T47D (cell line): ENCODE measurements around the gene PER3.
A peak's percentile ranks its signal among the peaks of the same experiment; 100 is the strongest.

ENCODE experiments used
- DNase-seq, 2 experiments: peaks; one replicate each; pipeline versions ENCODE4 v3.0.0 to v3.0.0-alpha.2; 2011 to 2012; ENCODE audit warnings: low read depth in 1 of 2, low spot score in 1 of 2
- JUND ChIP-seq: IDR thresholded peaks from 2 replicates; pipeline ENCODE4 v1.6.1; 2012; ENCODE audit warnings: low read depth
- in situ Hi-C: cut with HindIII; loops from 2 replicates; pipeline ENCODE4 v1.10.0; 2016; ENCODE audit warnings: low sequenced_read_pairs, low pct_unique_long_range_greater_than_20kb

PER3 gene

GRCh38 chr1:7761103-7761502 lies 23.0 kb upstream of the PER3 start:
- in situ Hi-C loops = no loop called here
- no peak for DNase-seq
- no peak for TF ChIP-seq JUND

DNA sequence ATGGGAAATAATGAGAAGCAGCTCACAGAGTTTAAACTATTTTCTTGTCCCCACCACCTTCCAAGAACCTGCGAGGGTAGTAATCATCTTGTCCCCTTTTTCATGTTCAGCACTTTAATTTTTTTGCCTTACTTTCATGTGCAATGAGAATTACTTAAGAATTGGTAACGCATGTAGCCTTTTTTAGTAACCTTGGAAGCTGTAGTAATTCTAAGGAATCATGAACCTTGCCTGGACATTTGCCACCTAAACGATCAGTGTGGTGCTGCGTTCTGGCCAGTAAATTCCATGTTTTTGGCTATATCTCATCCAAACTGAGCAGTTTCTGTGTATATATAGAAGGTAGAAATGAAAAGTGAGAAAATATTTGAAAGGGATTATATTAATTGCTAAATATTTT lies 16.9 kb upstream of the PER3 start:
- in situ Hi-C loops = no loop called here
- no peak for TF ChIP-seq JUND
- DNase-seq = no peak

DNA sequence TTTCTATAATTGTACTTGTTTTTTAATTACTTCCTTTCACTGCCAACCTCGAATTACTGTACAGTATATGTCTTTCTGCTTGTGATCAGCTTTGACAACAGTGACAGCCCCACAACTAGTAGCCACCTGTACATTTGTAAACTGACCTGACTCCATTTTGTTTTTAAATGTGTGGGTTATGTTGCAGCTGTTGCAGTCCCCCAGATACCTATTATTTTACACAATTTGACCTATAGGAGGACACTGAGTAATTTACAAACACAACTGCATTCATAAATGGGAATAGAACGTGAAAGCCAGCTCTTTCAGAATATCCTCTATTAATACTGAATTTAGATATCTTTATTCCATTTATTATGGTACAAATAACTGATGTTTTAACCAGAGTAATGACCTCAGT lies 15.5 kb upstream of the PER3 start:
- no peak for TF ChIP-seq JUND
- no peak for DNase-seq
- in situ Hi-C loops = no loop called here

DNA sequence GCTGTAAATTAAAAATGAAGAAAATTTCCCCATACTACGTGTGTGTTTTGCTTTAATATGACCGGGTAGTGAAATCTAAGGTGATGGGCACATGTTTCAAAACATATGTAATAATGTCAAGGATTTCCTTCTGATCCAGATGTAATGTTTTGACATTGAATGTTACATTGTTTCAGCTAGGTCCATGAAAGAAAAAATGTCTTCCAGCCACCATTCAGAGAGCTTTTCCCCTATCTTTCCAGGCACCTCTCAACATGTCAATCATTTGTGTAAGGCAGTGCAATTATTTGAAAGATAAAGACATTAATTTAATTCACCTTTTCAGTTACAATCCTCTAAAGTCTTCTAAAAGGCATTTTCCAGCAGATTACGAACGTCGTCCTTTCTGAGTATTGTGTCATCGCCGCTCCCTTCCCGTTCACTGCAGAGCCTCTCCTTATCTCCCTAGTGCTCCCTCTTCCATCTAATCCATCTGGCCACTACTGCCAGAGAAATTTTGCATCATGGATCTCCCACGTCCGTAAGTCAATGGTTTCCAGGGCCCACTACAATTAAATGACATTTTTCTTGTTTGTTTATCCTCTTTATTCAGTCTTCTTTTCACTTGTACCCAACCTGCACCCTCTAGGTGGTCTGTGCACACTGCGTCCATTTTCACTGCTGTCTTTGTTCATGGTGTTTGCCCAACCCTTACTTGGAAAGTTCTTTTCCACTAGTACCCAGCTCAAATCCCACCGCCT lies 14.2 kb upstream of the PER3 start:
- no peak for DNase-seq
- in situ Hi-C loops = no loop called here
- TF ChIP-seq JUND = no peak

DNA sequence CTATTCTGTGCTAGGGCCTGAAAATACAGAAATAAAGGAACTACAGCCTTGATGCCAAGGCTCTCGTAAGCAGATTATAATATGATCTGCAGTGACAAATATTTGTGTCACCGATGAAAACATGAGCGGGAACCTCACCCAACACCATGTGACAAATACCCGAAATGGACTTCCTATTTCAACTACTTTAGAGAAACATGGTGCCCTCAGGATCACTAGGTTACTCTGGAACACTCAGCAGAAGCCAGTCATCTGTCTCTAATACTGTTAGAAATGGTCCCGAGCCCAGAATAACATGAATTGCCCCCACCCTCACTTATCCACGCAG lies 13.5 kb upstream of the PER3 start:
- no peak for TF ChIP-seq JUND
- DNase-seq = no peak
- in situ Hi-C loops = no loop called here

- in situ Hi-C loops = no loop called here
- peak; percentile 67 to 78 for DNase-seq
- no peak for TF ChIP-seq JUND
These were observed 12.9 kb upstream of the PER3 start, which contains the start of gene VAMP3 for GRCh38 chr1:7770997-7771822. VAMP3 (plus strand) TSS chr1:7771296; CDS start chr1:7771384, 88 bp downstream.

DNA sequence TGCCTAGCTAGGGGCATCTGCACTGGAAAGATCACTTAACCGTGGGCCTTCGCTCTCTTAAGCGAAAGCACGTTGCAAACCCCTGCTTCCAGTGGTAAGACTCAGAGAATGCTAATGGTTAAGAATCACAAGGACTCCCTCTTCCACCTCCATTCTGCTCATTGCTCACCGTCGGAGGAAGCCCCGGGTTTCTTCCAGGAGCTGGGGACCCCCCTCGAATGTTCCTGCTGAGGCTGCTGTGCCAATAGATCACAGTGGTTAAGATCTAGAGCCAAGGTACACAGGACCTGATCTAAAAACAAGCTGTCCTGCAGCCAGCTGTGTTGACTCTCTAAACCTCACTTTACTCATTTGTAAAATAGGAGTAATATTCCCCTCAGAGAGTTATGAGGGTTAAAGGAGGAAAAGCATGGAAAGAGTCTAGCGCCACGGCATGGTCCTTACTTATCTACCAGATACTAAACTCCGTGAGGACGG lies 12.2 kb upstream of the PER3 start:
- no peak for TF ChIP-seq JUND
- DNase-seq = no peak
- in situ Hi-C loops = no loop called here

DNA sequence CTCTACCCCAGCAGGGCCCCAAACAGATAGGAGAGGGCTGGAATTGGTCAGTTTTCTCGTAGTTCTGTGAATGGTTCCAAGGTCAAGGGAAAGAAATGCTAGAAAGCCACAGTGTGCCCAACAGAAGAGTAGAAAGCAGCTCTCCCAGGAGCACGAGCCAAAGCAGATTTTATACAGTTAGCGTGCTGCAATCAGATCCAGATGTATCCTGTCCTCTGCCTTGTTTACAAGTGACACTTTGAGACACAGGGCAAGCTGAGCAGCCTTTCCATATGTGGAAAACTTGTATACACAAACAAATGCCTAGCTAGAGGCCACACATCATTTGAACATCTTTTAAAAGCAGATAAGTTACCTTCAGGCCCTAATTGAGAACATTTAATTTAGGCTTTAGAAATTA lies 6.5 kb upstream of the PER3 start:
- no peak for DNase-seq
- no peak for TF ChIP-seq JUND
- in situ Hi-C loops = no loop called here

GRCh38 chr1:7778133-7778628 lies 5.9 kb upstream of the PER3 start:
- no peak for DNase-seq
- in situ Hi-C loops = no loop called here
- TF ChIP-seq JUND = no peak

GRCh38 chr1:7780976-7781375 lies 3.1 kb upstream of the PER3 start:
- no peak for DNase-seq
- in situ Hi-C loops = no loop called here
- no peak for TF ChIP-seq JUND

DNA sequence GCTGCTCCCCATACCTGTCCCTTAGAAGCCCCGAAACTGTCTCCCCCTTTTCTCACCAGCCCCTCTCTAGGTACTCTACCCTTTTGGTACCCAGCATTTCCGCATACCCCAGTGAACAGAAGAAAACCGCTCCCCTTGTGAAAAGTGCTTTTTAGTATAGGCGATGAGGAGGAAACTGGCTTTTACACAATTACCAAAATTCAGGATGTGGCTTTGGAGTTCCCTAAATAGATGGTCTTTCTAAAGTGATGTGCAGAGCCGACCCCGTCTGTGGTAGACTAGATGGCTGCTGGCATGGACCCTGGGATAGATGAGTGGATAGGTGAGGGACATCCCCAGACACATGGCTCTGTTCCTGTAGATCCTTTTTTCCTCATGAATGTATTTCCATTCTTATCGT lies 2.6 kb upstream of the PER3 start:
- in situ Hi-C loops = no loop called here
- TF ChIP-seq JUND = no peak
- no peak for DNase-seq

DNA sequence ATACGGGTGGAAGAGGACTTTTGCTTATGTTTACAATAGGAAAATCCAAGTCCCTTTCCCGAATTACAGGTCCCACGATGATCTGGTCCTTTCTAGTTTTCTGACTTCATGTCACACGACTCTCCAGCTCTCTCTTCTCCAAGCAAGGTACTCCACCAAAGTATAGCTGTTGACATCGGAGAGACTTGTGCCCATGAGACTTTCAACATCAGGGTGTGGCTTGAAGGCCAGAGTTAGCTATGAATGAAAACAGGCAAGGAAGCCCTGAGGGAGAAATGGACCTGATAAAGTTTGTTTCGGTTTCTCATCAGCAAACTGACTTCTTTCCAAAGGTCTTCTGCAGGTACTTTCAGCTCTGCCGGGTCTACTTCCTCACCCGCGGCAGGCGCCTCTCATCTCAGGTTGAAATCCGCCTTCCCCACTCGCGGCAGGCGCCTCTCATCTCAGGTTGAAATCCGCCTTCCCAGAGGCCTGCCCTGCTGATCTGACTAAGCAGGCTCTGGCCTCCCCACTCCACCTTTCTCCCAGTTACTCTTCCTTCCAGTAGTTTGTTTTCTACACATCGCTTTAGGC lies 2.1 kb upstream of the PER3 start:
- in situ Hi-C loops = no loop called here
- TF ChIP-seq JUND = no peak
- no peak for DNase-seq

GRCh38 chr1:7783178-7783711 lies 846 bp upstream of the PER3 start:
- peak; percentile 43 to 80 for DNase-seq
- in situ Hi-C loops = no loop called here
- TF ChIP-seq JUND = no peak
